ENCODE results near the gene SHISA4.

GRCh38 chr1:201939574-201939973, 50.9 kb downstream of the SHISA4 start:
- TF ChIP-seq ZNF384 (IDR thresholded peaks at IDR 0.05) (no peak), SUZ12 (IDR thresholded peaks at IDR 0.05) (no peak), NFRKB (IDR thresholded peaks at IDR 0.05) (no peak), ELF4 (IDR thresholded peaks at IDR 0.05) (no peak), SP1 (IDR thresholded peaks at IDR 0.05) (no peak), BHLHE40 (IDR thresholded peaks at IDR 0.05; ENCODE audit: borderline replicate concordance) (no peak), LEF1 (IDR thresholded peaks at IDR 0.05; ENCODE audit: borderline replicate concordance) (no peak), FOXM1 (IDR thresholded peaks at IDR 0.05; ENCODE audit: borderline replicate concordance) (no peak)

All from HEK293T (cell line).